ENCODE data around the gene SGSM1.
"Not testable (repeated sequence)": the region's sequence is repeated elsewhere in the genome, so short reads cannot be mapped to it uniquely, and the experiment has no call there.

The SGSM1 gene

DNA sequence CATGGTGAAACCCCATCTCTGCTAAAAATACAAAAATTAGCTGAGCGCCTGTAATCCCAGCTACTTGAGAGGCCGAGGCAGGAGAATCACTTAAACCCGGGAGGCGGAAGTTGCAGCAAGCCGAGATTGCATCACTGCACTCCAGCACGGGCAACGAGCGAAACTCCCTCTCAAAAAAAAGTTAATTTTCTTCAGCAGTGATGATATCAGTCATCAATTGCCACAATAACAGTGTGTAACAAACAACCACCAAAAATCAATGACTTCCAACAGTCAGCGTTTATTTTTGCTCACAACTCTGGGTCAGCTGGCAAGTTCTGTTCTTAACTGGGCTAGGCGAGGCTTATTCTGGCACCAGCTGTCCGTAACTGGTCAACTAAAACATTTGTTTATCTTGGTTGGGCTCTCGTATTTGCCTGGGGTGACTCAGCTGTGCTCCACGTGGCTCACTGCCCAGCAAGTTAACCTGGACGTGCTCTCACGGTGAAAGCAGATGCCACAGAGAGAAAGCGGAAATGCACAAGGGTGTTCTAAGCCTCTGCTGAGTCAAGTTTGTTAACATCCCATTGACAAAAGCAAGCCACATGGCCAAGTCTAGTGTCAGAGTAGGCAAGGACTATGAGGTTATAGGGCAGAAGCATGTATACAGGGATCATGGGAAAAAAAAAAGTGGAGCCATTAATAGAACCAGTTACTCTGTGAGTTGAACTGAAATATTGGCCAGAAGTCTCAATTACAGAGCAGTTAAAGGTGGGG, 88.4 kb downstream of the SGSM1 start:
- no peak for DNase-seq (ENCODE audit: low read depth in 2 of 2)

- DNase-seq (ENCODE audit: low read depth in 2 of 2), result no peak
Observed at GRCh38 chr22:24894998-24895397, 89.0 kb downstream of the SGSM1 start.

DNA sequence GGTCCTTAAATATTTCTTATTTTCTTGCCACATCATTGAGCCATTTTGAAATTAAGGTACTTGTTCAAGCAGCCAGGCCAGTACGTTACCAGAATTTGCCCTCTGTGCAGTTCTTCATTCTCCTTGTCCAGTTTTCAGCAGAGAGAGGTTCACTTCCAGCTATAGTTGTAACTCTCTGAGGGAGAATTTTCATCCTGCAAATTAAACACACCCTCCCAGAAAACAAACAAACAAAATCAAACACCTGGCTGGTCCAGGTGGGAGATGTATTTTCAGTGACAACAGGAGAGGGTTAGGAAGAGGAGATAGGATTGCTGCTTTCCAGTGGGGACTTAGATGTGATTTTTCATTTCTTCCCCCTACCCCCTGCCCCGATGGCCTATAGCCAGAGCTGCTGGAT, 95.4 kb downstream of the SGSM1 start:
- no peak for DNase-seq (ENCODE audit: low read depth in 2 of 2)

DNA sequence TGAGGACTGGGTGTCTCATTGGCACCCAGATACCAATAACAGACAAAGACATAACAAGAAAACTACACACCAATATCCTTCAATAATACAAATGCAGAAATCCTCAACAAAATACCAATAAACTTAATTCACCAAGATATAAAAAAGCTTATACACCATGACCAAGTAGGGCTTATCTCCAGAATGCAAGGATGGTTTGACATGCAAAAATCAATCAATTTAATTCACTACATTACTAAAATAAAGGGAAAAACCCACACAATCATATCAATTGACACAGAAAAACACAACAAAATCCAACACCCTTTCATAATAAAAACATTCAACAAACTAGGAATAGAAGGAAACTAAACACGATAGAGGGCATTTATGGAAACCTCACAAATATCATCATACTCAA, 99.9 kb downstream of the SGSM1 start:
- DNase-seq (ENCODE audit: low read depth in 2 of 2), result no peak

- DNase-seq (ENCODE audit: low read depth in 2 of 2), result not testable (repeated sequence)
Observed at GRCh38 chr22:24907101-24907500, 101.1 kb downstream of the SGSM1 start.

DNA sequence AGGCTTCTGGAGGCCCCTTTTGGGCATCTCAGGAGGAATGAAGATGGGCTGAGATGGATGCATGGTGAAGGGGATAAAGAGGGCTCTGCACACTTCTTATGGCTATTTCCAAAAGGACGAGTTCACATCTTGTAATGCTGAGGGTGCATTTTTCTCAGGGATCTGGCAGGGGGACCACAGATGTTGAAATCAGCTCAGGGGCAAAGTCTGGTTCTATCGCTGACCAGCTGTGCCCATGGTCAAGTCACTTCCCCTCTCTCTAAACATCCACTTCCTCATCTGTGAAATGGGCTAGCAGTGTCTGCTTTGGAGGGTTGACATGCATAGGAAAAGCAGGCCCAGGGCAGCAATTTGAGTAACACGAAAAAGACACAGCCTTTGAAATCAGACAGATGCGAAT, 114.0 kb downstream of the SGSM1 start:
- DNase-seq (ENCODE audit: low read depth in 2 of 2), result no peak

DNA sequence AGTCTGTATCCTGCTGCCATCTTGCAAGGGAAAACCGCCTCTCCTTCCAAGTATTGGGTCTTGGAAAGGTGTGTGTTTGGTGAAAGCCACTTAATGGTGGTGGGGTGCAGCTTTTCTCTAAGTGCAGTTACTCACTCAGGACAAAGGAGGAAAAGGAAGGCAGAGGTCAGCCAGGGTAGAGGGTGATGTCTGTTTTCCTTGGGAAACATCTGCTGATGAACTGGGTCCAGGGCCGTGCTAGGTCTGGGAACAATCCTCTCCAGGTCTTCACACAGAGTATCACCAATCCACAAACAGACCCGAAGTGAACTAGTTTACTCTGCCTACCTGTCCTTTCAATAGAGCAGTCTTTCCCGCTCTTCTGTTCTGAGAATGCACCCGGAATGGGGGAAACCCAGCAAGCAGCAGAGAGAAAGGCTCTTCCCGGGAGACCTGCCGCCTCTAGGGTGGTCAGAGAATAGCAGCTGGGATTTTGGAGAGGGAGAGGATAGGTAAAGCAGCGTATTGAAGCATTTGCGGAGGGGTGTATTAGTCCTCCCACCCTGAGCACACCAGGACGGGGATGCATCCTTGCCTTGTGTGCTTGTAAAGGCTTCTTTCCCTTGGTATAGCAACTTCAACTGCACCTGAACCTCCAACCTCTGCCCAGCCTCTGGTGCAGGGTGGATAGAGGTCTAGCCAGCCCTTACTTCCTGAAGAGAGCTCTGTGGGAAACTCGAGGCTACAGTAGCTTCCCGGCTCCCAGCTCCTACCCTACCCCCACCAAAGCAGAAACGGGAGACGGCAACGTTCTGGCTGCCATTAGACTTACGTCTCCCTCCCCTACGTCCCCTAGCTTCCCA, 119.8 kb downstream of the SGSM1 start:
- DNase-seq (ENCODE audit: low read depth in 2 of 2), result no peak

- DNase-seq (ENCODE audit: low read depth in 2 of 2), result no peak
Observed at GRCh38 chr22:24926428-24926725, 120.4 kb downstream of the SGSM1 start.

GRCh38 chr22:24926849-24927579, 121.0 kb downstream of the SGSM1 start:
- DNase-seq (ENCODE audit: low read depth in 2 of 2), result no peak

DNA sequence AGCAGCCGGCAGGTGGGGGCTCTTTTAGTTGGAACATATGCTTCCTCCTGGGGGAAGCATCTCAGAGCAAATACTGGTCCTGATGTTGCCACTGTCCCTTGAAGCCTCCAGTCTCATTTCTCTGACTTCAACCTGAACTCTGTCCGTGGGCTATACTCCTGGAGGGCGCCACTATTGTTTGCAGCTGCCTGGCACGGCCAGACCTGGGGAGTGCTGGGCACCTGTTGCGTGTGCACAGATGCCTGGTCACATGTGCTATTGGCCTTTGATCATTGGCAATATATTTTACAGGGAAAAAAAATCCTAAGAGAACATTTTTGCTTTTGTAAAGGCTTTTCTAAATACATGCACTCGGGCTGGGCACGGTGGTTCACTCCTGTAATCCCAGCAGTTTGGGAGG, 122.3 kb downstream of the SGSM1 start:
- no peak for DNase-seq (ENCODE audit: low read depth in 2 of 2)

GRCh38 chr22:24930678-24931077, 124.7 kb downstream of the SGSM1 start:
- DNase-seq (ENCODE audit: low read depth in 2 of 2), result no peak

- no peak for DNase-seq (ENCODE audit: low read depth in 2 of 2)
Observed at GRCh38 chr22:24935771-24936483, 129.9 kb downstream of the SGSM1 start.

GRCh38 chr22:24937114-24937513, 131.1 kb downstream of the SGSM1 start:
- DNase-seq (ENCODE audit: low read depth in 2 of 2), result no peak

DNA sequence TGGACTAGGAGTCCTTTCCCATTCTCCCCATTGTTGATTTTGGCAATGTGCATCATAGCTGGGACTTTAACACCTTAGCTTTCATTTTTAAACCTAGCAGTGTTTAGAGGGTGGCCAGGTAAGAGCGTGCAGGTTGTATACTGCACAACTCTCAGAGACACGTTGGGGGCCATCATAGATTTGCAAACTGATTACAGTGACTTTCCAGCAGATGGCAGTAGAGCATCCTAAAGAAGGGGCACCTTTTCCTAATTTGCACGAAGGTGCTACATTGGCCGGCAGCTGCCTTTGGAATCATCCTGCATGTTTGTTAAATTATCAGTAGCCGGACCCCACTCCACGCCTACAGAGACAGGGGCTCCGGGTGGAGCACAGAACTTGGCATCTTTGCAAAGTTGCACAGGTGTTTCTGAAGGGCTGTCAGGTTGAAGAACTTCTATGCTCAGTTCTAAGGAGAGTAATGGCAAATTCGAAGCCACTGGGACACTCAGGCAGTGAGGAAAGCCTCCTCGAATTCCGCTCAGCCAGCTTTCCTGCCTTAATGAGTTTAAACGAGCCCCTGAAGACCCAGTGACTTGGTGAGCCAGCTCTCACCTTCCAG, 132.8 kb downstream of the SGSM1 start:
- DNase-seq (ENCODE audit: low read depth in 2 of 2), result no peak

GRCh38 chr22:24942301-24942700, 136.3 kb downstream of the SGSM1 start:
- DNase-seq (ENCODE audit: low read depth in 2 of 2), result no peak

- DNase-seq (ENCODE audit: low read depth in 2 of 2), result no peak
Observed at GRCh38 chr22:24944217-24944937, 138.4 kb downstream of the SGSM1 start.

DNA sequence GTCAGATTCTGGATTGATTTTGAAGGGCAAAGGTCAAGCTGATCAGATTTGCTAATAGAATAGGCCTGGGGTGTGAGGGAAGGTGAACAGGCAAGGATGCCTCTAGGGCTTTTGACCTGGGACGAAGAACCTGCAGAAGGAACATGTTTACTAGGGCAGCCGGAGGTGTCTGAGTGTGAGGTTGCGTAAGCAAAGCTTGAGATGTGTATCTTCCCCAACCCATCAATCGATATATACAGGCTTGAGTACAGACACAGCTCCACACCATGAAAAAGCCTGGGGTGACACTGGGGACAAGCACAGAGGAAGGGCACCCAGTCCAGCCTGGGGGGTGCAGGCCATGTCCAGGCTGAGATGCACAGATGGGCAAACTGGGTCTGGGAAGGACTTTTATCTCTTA, 139.4 kb downstream of the SGSM1 start:
- DNase-seq (ENCODE audit: low read depth in 2 of 2), result no peak

- no peak for DNase-seq (ENCODE audit: low read depth in 2 of 2)
Observed at GRCh38 chr22:24947383-24947782, 141.4 kb downstream of the SGSM1 start.

GRCh38 chr22:24947881-24948280, 141.9 kb downstream of the SGSM1 start:
- no peak for DNase-seq (ENCODE audit: low read depth in 2 of 2)

DNA sequence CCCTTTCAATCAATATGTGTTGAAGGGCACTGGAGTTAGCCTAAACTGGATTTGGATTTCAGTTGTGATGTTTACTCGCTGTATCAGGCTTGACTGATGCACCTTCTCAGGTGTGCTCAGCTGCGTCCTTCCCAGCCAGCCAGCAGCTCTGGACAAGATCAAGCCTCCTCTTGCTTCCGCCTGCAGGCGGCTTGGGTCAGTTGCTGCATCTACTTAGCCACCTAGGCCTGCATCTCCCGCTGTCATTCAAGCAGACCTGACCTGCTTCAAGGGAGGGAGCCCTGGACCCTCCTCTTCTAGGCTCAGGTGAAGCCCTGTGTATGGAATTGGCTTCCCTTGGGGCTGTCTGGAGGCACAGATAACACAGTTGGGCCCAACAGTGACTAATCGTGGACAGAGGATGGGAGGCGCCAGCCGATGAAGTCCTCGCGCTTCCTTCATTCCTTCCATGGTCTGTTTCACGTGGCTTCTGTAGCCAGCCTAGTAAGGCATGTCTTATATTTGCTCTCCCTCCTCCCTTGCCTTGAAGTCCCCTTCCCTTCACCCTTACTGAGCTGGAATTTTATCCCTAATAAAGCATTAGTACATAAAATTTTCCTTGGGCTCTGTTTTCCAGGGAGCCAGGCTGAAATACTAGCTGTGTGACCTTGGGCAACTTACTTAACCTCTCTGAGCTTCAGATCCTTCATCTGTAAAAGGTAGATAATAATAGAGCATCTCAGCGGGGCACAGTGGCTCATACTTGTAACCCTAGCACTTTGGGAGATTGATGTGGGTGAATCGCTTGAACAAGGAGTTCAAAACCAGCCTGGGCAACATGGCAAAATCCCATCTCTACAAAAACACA, 142.6 kb downstream of the SGSM1 start:
- no peak for DNase-seq (ENCODE audit: low read depth in 2 of 2)
